ENCODE results near the gene ARL17A.
"Not testable (repeated sequence)": the region's sequence is repeated elsewhere in the genome, so short reads cannot be mapped to it uniquely, and the experiment has no call there.

ARL17A gene

DNA sequence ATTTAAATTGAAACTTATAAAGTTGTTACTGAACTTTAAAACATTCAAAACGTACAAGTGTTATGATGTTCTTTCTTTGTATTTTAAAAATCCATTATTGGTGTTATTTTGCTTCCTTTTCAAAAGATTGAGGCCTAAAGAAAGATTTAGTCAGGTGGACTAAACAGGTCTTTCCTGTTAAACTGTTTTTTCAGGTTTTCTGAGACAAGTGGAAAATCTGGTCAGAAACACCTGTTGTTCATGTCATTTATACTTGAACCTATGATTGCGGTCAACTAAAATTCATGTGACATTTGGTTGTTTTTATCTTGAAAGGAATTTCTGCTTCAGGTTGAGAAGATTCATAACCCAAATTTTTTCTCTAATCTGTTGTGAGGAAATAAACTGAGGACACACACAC is 98.2 kb downstream of the ARL17A start:
- H3K36me3 Mint-ChIP-seq (ENCODE audit: insufficient read depth); H3K27me3 Mint-ChIP-seq: not testable (repeated sequence)

DNA sequence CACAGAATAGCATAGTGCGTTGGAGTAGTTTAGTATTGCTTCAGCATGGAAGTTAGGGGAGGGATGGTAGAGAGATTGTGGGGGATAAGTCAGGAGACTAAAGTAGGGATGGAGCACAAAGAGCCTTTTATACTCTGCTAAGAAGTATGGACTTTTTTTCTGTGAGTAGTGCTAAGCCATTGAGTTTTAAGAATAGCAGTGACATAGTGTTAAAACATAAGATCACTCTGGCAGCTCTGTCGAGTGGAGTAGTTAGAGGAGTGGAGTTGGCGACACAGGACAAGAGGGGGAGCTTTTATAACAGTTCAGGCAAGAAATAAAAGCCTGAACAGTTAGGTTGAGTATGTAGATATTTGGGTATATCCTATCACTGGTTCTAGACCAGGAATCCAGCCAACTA is 100.7 kb downstream of the ARL17A start:
- H3K4me3 Mint-ChIP-seq; DNase-seq; ATAC-seq (replicated peaks); H3K27ac Mint-ChIP-seq; H3K27me3 Mint-ChIP-seq; H3K36me3 Mint-ChIP-seq (ENCODE audit: insufficient read depth); H3K4me1 Mint-ChIP-seq (ENCODE audit: low read depth in 2 of 2); H3K9me3 Mint-ChIP-seq: not testable (repeated sequence)

More for the DNA sequence above, 98.2 kb downstream of the ARL17A start:
- not testable (repeated sequence) for ATAC-seq (replicated peaks); H3K27ac Mint-ChIP-seq; H3K4me1 Mint-ChIP-seq (ENCODE audit: low read depth in 2 of 2); DNase-seq; H3K4me3 Mint-ChIP-seq; H3K9me3 Mint-ChIP-seq

DNA sequence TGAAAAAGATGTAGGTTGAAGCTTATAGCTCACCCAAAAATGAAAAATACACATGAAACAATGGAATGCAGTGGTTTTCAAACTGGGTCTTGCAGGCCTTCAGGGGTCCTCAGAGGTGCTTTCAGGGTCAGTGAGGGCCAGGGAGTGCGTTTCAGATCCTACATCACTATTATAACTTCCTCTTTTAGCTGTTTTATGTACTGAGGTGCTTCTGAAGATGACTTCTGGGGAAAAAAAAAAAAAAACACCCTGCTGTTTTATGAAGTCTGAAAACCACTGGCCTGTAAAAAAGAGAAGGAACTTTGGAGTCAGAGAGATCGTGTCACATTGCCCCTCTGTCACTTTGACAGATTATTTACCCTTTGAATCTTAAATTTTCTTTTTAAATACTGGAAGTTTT is 103.9 kb downstream of the ARL17A start:
- H3K9me3 Mint-ChIP-seq; H3K36me3 Mint-ChIP-seq (ENCODE audit: insufficient read depth); H3K4me1 Mint-ChIP-seq (ENCODE audit: low read depth in 2 of 2); H3K27me3 Mint-ChIP-seq; H3K27ac Mint-ChIP-seq; ATAC-seq (replicated peaks); H3K4me3 Mint-ChIP-seq; DNase-seq: not testable (repeated sequence)

DNA sequence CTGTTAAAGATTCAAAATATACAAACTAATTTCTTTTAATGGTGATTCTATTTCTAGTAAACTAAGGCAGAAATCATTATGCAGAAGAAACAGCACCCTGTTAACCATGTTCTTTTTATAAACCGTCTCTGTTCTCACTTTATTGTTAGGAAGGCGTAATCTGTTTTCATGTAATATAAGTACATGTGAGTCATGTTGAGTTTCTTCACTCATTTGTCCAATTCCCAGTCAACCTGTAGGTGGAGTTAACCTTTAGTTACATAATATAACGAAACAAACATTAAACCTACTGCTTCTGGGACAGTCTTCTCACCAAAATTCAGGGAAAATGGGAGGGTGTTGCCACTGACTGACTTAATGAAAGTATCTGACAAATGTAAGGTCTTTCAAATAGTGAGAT is 105.0 kb downstream of the ARL17A start:
- H3K27me3 Mint-ChIP-seq; H3K4me3 Mint-ChIP-seq; ATAC-seq (replicated peaks); DNase-seq; H3K9me3 Mint-ChIP-seq; H3K27ac Mint-ChIP-seq; H3K4me1 Mint-ChIP-seq (ENCODE audit: low read depth in 2 of 2); H3K36me3 Mint-ChIP-seq (ENCODE audit: insufficient read depth): not testable (repeated sequence)

DNA sequence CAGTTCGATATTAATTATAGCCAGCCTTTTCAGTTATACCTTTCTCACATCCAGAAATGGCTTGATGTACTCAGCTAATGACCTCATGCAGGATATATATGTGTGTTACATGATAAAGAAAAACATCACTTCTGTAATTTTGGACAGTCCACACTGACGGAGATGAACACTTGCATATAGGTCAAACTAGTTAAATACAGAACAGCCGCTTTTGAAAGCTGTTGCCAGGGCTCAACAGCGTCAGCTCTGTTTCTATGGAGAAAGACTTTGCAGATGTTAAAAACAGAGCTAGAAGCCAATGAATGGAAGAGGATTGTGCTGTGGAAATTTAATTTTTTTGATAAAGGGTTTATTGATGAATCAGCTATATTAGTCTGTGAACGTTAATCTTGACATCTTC is 111.9 kb downstream of the ARL17A start:
- ATAC-seq (replicated peaks); H3K36me3 Mint-ChIP-seq (ENCODE audit: insufficient read depth); H3K27me3 Mint-ChIP-seq; H3K9me3 Mint-ChIP-seq; H3K4me3 Mint-ChIP-seq; H3K4me1 Mint-ChIP-seq (ENCODE audit: low read depth in 2 of 2); H3K27ac Mint-ChIP-seq; DNase-seq: not testable (repeated sequence)

Measured in effector memory CD8-positive, alpha-beta T cell (primary cell).